ENCODE data around the gene DSC2.

DNA sequence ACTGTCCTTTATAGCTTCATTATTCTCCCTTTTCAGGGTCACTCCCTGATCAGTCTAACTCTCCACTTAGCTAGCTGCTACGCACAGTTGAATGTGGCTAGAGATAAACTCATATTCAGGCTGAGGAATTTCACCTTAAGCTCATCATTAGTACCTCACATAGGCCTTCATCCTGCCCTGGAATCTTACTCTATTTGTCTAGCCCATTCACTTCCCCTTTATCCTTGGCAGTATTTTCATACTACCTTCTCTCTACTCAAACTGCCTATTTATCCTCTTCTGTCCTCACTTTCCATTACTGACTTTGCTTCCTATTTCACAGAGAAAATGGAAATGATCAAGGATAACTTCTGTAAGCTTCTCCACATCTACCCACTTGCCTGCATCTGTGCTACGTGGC is 10.6 kb upstream of the DSC2 start:
- no peak for TF ChIP-seq ZNF565 (CRISPR knock-in tag; conservative IDR thresholded peaks at IDR 0.05; ENCODE audit: low read depth)
- no peak for TF ChIP-seq CSDC2 (CRISPR knock-in tag; IDR thresholded peaks at IDR 0.05)
- TF ChIP-seq ZFP3 (CRISPR knock-in tag; IDR thresholded peaks at IDR 0.05): no peak
- TF ChIP-seq, protein P1, sequence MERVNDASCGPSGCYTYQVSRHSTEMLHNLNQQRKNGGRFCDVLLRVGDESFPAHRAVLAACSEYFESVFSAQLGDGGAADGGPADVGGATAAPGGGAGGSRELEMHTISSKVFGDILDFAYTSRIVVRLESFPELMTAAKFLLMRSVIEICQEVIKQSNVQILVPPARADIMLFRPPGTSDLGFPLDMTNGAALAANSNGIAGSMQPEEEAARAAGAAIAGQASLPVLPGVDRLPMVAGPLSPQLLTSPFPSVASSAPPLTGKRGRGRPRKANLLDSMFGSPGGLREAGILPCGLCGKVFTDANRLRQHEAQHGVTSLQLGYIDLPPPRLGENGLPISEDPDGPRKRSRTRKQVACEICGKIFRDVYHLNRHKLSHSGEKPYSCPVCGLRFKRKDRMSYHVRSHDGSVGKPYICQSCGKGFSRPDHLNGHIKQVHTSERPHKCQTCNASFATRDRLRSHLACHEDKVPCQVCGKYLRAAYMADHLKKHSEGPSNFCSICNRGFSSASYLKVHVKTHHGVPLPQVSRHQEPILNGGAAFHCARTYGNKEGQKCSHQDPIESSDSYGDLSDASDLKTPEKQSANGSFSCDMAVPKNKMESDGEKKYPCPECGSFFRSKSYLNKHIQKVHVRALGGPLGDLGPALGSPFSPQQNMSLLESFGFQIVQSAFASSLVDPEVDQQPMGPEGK (CRISPR knock-in tag; IDR thresholded peaks at IDR 0.05; ENCODE audit: borderline replicate concordance): no peak
- TF ChIP-seq ZC3H10 (CRISPR knock-in tag; IDR thresholded peaks at IDR 0.05): no peak
- no peak for TF ChIP-seq OSR1 (CRISPR knock-in tag; IDR thresholded peaks at IDR 0.05)
- TF ChIP-seq, protein P2, sequence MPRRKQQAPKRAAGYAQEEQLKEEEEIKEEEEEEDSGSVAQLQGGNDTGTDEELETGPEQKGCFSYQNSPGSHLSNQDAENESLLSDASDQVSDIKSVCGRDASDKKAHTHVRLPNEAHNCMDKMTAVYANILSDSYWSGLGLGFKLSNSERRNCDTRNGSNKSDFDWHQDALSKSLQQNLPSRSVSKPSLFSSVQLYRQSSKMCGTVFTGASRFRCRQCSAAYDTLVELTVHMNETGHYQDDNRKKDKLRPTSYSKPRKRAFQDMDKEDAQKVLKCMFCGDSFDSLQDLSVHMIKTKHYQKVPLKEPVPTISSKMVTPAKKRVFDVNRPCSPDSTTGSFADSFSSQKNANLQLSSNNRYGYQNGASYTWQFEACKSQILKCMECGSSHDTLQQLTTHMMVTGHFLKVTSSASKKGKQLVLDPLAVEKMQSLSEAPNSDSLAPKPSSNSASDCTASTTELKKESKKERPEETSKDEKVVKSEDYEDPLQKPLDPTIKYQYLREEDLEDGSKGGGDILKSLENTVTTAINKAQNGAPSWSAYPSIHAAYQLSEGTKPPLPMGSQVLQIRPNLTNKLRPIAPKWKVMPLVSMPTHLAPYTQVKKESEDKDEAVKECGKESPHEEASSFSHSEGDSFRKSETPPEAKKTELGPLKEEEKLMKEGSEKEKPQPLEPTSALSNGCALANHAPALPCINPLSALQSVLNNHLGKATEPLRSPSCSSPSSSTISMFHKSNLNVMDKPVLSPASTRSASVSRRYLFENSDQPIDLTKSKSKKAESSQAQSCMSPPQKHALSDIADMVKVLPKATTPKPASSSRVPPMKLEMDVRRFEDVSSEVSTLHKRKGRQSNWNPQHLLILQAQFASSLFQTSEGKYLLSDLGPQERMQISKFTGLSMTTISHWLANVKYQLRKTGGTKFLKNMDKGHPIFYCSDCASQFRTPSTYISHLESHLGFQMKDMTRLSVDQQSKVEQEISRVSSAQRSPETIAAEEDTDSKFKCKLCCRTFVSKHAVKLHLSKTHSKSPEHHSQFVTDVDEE (CRISPR knock-in tag; IDR thresholded peaks at IDR 0.05): no peak
- no peak for TF ChIP-seq RARB (CRISPR knock-in tag; IDR thresholded peaks at IDR 0.05)
- TF ChIP-seq, protein P3, sequence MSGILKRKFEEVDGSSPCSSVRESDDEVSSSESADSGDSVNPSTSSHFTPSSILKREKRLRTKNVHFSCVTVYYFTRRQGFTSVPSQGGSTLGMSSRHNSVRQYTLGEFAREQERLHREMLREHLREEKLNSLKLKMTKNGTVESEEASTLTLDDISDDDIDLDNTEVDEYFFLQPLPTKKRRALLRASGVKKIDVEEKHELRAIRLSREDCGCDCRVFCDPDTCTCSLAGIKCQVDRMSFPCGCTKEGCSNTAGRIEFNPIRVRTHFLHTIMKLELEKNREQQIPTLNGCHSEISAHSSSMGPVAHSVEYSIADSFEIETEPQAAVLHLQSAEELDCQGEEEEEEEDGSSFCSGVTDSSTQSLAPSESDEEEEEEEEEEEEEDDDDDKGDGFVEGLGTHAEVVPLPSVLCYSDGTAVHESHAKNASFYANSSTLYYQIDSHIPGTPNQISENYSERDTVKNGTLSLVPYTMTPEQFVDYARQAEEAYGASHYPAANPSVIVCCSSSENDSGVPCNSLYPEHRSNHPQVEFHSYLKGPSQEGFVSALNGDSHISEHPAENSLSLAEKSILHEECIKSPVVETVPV (CRISPR knock-in tag; IDR thresholded peaks at IDR 0.05): no peak
- TF ChIP-seq, protein P4, sequence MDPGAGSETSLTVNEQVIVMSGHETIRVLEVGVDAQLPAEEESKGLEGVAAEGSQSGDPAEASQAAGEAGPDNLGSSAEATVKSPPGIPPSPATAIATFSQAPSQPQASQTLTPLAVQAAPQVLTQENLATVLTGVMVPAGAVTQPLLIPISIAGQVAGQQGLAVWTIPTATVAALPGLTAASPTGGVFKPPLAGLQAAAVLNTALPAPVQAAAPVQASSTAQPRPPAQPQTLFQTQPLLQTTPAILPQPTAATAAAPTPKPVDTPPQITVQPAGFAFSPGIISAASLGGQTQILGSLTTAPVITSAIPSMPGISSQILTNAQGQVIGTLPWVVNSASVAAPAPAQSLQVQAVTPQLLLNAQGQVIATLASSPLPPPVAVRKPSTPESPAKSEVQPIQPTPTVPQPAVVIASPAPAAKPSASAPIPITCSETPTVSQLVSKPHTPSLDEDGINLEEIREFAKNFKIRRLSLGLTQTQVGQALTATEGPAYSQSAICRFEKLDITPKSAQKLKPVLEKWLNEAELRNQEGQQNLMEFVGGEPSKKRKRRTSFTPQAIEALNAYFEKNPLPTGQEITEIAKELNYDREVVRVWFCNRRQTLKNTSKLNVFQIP (CRISPR knock-in tag; IDR thresholded peaks at IDR 0.05; ENCODE audit: borderline replicate concordance, low read depth): no peak
- TF ChIP-seq, protein P5, sequence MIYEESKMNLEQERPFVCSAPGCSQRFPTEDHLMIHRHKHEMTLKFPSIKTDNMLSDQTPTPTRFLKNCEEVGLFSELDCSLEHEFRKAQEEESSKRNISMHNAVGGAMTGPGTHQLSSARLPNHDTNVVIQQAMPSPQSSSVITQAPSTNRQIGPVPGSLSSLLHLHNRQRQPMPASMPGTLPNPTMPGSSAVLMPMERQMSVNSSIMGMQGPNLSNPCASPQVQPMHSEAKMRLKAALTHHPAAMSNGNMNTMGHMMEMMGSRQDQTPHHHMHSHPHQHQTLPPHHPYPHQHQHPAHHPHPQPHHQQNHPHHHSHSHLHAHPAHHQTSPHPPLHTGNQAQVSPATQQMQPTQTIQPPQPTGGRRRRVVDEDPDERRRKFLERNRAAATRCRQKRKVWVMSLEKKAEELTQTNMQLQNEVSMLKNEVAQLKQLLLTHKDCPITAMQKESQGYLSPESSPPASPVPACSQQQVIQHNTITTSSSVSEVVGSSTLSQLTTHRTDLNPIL (CRISPR knock-in tag; IDR thresholded peaks at IDR 0.05; ENCODE audit: low read depth): no peak
- no peak for TF ChIP-seq ZFP30 (CRISPR knock-in tag; IDR thresholded peaks at IDR 0.05)
- no peak for TF ChIP-seq ESRRG (CRISPR knock-in tag; IDR thresholded peaks at IDR 0.05)

Data from SK-N-SH treated with all-trans-retinoic acid at 6 μM for 48 hours (cell line).